Measurements from ENCODE around the gene CA9.

GRCh38 chr9:35657546-35658136, 16.1 kb upstream of the CA9 start, which contains the start of gene RMRP:
- peak; percentile 89 to 95 (median 94) for TF ChIP-seq POLR2AphosphoS5 (IDR thresholded peaks at IDR 0.05)
- peak; percentile 81 for TF ChIP-seq POLR2A (IDR thresholded peaks at IDR 0.05)
- peak; percentile 36 to 88 (median 55) for TF ChIP-seq CTCF (IDR thresholded peaks at IDR 0.05)
- peak; percentile 87 for TF ChIP-seq EP300 (IDR thresholded peaks at IDR 0.05; ENCODE audit: low read depth)

All from transverse colon (tissue), 4 donors.